Activated CD8-positive, alpha-beta memory T cell treated with anti-CD3 and anti-CD28 coated beads, Interleukin-2, amount 50 U/mL, for 1 hour (primary cell): Measurements from ENCODE around the gene CCDC43.
"Not testable (repeated sequence)": the region's sequence is repeated elsewhere in the genome, so short reads cannot be mapped to it uniquely, and the experiment has no call there.

Experiments used
- DNase-seq: peaks from one replicate; pipeline ENCODE4 v3.0.0-alpha.2; 2020; ENCODE audit errors: extremely low read depth

Gene CCDC43, protein sequence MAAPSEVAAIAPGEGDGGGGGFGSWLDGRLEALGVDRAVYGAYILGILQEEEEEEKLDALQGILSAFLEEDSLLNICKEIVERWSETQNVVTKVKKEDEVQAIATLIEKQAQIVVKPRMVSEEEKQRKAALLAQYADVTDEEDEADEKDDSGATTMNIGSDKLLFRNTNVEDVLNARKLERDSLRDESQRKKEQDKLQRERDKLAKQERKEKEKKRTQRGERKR

DNA sequence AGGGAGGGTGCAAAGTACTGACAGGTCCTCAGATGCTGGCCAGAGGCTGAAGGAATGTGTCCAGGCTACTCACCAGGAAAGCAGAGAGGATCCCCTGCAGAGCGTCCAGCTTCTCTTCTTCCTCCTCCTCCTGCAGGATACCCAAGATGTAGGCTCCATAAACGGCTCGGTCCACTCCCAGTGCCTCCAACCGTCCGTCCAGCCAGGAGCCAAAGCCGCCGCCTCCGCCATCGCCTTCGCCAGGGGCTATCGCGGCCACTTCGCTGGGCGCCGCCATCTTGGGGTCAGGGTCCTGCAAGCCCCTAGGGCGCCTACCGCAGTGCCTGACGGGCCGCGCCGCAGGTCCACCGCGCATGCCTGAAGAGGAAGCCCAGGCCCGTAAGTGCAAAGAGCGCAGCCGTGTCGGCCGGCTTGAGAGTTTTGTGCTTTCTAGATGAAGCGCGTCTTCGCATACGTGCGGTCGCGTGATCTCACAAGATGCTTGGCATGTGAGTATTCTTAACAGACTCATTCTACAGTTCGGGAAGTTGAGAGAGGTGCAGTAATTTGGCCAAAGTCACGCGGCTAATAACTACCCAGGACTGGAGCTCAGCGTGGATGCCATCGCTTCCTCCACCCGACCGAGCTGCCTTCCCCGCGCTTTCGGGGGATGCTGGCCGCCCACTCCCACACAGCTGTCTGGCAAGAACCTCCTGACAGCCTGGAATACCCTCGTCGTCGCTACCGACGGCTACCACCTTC, at the start of gene CCDC43:
Gene CCDC43, minus strand, starts transcription at position 300 of the 741 bp plus-strand sequence. Its CDS starts 23 bp downstream, at position 277.
- DNase-seq = peak; percentile 76

DNA sequence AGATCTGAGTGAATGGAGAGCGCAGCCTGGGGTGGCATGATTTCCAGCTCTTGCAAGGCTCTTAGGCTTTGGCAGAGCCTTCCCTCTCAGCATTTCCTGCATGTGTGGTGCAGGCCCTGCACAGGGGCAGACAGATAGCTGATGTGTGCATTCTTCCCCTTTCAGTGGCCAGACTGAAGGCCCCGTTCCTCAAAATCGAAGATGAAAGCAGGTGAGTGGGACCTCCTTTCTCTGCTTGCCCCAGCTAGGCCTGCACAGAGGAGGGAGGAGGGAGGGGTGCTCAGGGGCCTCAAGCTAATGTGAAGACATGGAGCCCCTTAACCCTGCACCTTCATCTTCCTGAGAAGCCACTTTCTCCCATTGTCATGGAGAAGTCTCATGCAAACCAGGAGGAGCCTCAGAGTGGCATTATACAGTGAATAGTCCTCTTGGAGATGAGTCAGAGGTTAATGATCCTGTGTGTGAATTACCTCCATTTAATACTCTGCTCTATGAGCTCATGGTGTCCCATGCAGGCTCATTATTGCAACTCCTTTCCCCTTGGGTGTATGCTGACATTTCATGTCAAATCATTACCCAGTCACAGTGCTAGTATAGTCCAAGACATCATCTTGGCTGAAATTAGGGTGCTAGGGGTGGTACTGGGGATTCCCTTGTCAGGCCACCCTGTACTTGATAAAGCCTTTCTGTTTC, 48.8 kb upstream of the CCDC43 start:
- no peak for DNase-seq

DNA sequence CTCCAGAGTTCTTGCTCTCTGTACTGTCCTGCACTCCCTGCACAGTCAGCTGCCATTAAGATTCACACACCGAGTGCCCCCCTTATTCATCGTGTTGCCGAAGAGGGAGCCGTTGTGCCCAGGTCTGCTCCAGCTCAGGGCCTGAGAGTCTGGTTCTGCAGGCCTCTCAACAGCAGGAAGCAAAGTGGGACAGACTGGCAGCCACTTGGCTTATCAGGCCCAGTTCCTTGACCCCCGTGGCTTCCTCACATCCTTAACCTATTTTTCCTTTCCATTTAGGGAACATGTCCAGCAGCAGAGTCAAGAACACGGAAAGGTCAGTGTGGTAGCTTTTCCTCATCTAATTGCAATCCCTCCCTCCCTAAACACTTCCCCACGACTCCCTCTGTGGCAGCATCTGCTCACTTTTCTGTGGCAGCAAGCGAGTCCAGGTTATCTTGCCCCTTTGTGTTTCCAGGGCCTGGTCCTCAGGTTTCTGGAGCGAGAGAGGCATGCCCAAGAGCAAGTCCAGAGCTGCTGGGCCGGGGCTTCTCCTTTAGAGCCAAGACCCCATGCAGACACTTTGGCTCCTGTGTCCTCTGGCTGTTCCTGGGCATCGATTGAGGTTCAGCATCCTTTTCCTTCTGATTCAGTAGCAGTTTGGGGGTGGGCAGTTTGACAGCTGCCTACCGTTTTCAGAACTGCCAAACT, 47.1 kb upstream of the CCDC43 start:
- no peak for DNase-seq

DNA sequence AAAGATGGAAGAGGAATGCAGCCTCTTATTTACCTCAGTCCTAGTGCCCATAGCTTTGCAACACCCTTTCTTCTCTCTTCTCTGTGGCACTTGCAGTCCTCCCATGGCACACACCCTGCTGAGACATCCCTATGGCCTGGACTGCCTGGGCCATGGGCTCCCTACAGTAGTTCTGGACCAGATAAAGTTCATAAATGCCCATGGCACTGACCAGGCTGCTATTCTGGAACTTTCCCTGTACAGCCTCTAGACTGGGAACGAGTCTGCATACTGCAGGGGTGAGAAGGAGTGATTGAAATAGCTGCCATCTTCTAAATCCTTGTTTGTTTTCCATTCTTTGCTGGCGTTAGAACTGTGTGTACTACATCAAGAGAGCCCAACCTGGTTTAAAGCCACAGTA, 44.7 kb upstream of the CCDC43 start:
- DNase-seq = no peak

DNA sequence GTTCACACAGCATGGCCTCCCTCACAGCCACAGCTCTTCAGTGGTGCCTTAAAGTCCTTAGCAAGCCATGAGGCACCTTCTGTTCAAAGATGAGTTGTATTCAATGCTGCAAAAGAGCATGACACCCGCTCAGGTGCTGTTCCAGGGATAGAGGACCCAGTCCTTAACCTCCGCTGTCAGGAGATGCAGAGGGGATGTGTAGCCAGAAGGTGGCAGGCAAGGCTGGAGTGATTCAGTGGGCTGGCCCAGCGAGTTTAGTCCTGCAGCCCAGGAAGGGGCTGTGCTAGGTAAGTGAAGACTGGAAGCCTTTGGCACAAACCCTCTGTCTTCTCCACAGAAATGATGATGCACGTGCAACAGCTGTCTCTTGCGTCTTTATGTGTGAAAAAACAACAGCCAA, 44.2 kb upstream of the CCDC43 start:
- DNase-seq = no peak

DNA sequence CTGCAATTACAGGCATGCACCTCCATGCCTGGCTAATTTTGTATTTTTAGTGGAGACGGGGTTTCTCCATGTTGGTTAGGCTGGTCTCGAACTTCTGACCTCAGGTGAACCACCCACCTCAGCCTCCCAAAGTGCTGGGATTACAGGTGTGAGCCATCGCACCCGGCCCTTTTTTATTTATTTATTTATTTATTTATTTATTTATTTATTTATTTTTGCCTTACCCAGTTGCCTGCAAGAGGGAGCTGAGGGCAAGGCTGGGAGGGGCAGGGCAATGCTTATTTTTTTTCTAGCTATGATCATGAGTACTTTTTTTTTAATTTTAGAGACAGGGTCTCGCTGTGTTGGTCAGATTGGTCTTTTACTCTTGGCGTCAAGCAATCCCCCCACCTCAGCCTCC, 36.5 kb upstream of the CCDC43 start:
- not testable (repeated sequence) for DNase-seq

DNA sequence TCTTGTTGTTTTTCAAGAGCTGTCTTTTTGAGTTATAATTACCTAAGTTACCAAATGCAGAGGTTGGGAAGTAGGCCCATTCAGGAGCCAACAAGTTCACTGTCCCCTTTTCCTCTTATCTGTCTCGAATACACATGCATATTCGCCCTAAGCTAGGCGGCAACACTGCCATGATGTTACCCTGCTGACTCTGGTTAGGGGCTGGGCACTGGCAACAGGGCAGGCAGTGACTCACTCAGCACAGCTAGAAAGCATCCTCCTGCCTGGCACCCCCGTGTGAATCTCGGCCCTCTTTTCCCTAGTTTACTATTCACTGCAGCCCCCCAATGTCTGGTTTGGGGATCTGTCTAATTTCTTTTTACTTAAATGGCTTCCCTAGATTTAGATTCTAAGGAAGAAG, 32.7 kb upstream of the CCDC43 start:
- no peak for DNase-seq

DNA sequence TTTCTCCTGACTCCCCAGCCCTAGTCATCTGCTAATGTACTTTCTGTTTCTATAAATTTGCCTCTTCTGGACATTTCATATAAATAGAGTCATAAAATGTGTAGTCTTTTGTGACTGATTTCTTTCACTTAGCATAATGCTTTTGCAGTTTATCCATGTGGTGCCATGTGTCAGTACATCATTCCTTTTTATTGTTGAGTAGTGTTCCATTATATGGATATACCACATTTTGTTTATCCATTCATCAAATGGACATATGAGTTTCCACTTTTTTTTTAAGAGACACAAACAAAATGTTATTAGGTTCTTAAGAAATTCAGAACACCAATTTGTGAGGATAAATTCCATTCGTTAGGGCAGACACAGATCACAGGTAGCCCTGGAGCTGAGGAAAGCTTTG, 29.9 kb upstream of the CCDC43 start:
- no peak for DNase-seq

DNA sequence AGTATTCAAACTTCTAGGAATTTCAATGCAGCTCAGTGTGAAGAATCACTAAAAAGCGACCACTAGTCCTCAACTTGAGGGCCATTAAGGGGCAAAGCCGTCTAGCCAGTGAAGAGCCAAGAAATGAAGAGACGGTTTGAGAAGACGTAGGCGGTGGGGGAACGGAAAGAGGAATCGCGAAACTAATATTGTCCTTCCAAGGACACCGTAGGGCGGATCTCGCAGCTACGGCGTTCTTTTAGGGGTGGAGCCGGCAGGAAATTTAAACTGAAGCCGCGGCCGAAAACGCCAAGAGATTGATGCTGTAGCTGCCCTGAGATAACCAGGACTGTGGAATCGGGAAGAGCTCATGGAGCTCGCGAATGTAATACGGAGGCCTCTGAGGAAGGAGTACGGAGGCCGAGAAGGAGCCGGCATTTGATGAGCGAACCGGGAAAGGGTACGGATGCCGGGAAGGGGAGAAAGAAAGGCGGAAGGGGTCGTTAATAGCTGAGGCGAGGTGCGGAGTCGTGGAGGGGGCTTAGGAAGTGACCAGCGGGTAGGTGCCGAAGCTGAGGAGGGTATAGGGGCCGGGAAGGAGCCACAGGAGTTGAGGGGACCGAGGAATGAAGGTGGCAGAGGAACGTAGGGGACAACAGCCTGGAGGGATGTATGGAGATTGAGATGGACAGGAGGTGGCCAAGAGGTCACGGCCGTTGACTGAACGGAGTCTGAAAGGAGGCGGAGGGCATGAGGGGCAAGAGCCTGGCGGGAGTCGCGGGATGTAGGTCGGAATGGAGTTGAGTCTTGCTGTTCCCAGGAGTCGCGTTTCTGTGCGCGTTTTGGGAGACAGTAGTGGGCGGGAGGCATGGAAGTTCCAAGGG, 19.1 kb upstream of the CCDC43 start, which contains the start of gene DBF4B:
Gene DBF4B, plus strand, starts transcription at position 265 of the 863 bp plus-strand sequence. Its CDS starts 156 bp downstream, at position 421.
- peak; percentile 61 for DNase-seq

DNA sequence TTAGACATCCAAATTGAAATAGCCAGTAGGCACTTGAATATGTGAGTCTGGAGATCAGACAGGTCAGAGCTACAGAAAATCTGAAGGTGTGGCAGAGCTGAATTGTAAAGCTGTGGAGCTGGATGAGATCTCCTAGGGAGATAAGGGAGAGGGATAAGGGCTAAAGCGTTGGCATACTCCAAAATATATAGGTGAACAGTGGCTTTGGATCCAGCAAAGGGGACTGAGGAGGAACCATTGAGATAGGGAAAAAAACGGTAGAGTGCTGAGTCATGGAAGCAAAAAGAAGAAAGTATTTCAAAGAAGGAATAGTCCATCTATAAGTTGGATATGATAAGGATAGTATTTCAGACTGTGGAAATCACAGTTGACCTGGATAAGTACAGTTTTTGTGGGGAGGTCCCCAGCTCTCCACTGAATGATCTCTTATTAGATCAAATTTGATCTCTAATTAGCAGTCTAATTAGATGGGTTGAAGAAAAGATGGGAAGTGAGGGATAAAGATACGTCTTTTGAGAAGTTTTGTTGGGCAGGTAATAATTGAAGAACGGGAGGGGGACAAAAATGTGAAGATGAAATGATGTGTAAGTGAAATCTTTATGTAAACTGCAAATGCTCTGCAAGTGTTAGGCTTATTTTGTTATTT, 18.3 kb upstream of the CCDC43 start:
- no peak for DNase-seq

DNA sequence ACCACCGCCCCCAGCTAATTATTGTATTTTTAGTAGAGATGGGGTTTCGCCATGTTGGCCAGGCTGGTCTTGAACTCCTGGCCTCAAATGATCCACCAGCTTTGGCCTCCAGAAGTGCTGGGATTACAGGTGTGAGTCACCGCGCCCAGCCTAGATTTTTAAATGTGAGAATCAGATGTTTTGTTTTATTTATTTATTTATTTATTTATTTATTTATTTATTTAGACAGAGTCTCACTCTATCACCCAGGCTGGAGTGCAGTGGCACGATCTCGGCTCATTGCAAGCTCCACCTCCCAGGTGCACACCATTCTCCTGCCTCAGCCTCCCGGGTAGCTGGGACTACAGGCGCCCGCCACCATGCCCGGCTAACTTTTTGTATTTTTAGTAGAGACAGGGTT, 10.7 kb upstream of the CCDC43 start:
- DNase-seq = not testable (repeated sequence)

DNA sequence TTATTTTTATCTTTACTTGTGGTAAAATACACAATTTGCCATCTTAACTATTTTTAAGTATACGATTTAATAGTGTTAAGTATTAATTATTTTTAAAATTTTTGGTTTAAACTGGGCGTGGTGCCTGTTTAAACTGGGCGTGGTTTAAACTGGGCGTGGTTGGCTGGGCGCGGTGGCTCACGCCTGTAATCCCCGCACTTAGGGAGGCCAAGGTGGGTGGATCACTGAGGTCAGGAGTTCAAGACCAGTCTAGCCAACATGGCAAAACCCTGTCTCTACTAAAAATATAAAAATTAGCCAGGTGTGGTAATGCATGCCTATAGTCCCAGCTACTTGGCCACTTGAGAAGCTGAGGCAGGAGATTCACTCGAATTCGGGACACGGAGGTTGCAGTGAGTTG, 4.0 kb upstream of the CCDC43 start:
- DNase-seq = no peak

DNA sequence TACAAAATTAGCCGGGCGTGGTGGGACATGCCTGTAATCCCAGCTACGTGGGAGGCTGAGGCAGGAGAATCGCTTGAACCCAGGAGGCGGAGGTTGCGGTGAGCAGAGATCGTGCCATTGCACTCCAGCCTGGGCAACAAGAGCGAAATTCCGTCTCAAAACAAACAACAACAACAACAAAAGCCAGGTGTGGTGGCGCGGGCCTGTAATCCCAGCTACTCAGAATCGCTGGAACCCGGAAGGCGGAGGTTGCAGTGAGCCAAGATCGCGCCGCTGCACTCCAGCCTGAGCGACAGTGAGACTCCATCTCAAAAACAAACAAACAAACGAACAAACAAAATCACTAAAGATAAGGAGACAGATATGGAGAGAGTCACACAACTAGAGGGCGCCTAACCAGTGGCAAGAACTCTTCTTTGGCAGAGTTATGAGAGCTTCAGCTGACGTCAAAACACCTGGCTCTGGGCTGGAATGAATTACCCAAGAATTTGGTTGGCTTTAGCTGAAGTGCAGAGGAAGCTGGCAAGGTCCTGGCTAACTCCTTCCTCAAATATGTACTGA, 1.2 kb upstream of the CCDC43 start:
- DNase-seq = not testable (repeated sequence)

DNA sequence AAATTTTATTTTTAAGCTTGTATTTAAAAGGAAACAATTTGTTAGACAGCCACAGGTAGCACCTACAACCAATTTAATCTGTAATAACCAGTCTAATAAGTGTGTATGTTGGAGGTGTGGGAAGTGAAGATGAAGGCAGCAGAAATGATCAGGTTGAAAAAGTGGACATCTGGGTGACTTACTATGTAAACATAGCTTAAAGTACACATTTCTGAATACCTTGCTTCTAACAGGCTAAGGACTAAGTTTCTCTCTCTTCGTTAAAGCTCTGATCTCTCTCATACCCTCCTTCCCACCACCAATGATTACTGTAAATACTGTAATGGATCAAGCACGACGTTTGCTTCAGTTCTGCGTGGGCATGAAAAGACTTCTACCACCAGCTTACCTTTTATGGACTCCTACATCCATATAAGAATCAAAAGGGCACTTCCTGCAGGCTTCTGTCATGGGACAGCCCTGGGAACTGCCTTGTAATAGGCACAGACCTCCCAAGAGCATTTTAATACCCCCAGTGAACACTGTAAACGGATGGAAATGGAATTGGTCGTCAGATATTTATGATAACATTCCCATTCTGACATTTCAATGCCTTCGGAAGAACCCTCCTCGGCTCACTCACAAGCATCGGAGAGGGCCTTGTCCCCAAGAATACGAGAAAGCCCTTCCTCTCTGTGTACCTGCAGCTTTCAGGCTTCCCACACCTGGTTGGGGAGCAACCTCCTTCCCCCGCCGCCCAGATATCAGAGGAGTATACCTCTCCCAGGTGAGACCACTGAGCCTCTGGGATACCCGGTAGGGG, 700 bp downstream of the CCDC43 start:
- no peak for DNase-seq

DNA sequence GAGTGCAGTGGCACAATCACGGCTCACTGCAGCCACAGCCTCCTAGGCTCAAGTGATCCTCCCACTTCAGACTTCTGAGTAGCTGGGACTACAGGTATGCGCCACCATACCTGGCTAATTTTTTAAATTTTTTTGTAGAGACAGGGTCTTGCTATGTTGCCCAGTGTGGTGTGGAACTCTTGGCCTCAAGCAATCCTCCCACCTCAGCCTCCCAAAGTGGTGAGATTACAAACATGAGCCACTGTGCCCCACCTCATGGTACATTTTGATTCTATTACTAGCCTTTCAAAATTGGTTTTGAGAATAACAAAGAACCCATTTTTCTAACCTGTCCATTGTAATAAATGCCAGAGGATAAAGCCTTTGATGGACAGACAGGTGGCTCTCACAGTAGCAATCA, 1.4 kb downstream of the CCDC43 start:
- no peak for DNase-seq

DNA sequence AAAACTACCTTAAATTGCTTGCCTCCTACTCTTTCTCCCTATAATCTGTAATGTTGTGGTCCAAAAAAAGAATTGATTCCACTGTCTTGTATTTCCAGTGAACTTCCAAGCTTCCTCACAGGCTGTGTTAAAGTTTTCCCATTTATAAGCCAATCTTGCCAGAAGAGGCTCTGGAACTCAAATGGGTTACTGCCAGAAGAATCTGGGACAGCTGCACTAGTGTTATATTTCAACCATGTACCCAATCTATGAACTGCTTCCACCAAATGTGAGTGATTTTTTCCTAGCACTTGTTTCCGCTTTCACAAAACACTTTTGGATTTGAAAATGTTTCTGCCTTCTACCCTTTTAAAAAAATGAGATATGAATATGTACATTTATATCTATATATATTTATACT, 1.8 kb downstream of the CCDC43 start:
- no peak for DNase-seq

DNA sequence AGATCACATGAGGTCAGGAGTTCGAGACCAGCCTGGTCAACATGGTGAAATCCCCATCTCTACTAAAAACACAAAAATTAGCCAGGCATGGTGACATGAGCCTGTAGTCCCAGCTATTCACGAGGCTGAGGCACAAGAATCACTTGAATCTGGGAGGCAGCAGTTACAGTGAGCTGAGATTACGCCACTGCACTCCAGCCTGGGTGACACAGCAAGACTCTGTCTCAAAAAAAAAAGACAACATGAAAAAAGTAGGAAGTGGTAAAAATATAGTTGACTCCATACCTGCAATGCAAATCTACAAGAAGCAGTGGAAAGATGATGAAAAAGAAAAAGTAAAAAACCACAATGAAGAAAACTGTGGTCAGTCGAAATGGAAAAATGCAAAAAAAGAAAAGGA, 6.3 kb downstream of the CCDC43 start:
- not testable (repeated sequence) for DNase-seq

DNA sequence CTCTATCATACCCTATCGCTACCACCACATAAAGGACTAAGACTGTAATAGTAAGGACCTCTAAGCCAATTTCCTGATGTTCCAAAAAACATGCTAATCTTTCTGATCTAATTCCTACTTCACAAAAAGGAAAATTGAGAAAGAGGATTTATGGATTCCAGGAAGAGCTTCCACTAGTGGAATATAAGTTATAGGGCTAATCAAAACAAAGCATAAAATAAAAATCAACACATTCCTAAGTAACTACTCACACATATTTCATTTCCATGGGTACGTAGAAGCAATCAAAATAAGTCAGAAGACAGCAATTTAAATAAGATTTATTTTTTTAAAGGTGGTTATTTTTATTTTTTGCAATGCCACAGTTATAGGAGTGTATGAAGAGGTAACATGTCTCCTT, 12.4 kb downstream of the CCDC43 start:
- DNase-seq = no peak

DNA sequence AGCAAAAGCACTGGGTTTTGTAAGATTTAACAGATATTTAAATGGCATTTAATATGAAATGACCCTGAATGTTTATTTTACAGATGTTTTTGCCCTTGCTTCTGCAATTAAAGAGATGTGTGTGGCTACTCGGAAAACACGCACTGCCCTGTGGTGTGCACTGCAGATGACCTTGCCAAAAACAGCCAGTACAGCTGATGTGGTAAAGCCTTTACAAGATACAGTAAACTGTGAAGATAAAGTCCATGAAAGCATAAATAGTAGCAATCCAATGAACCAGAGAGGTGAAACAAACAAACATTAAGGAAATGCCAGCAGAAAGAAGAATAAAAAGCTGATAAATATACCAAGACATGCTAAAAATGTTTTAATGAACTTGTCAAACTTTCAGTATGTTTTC, 15.7 kb downstream of the CCDC43 start:
- DNase-seq = no peak
